GM13976 (cell line): ENCODE measurements around the gene DDO.
"Not testable (repeated sequence)": the region's sequence is repeated elsewhere in the genome, so short reads cannot be mapped to it uniquely, and the experiment has no call there.

Experiments used
- DNase-seq: peaks from one replicate; pipeline ENCODE4 v3.0.0; 2012; ENCODE audit warnings: low spot score
- CTCF ChIP-seq: IDR thresholded peaks from 2 replicates; pipeline ENCODE4 v1.5.1; 2012; ENCODE audit warnings: borderline replicate concordance, mild to moderate bottlenecking; ENCODE audit not compliant: insufficient read depth; ENCODE audit errors: extremely low read depth, missing control alignments, control extremely low read depth
- in situ Hi-C: fragments of 300-500 bp; cut with MboI; formaldehyde crosslinking; loops from one replicate; pipeline ENCODE4 v1.12.0; 2022; ENCODE audit warnings: low sequenced_read_pairs, mixed read lengths, inconsistent platforms; ENCODE audit not compliant: unreplicated experiment

Gene DDO

GRCh38 chr6:110353457-110354001 is 61.8 kb downstream of the DDO start:
- in situ Hi-C loops, result no loop called here
- no peak for TF ChIP-seq CTCF
- no peak for DNase-seq

GRCh38 chr6:110352563-110353262 is 62.7 kb downstream of the DDO start:
- in situ Hi-C loops, result no loop called here
- DNase-seq, result no peak
- no peak for TF ChIP-seq CTCF

- TF ChIP-seq CTCF, result no peak
- in situ Hi-C loops, result no loop called here
- DNase-seq, result no peak
These were observed 63.4 kb downstream of the DDO start for GRCh38 chr6:110351986-110352385.

GRCh38 chr6:110351546-110351945 is 63.8 kb downstream of the DDO start:
- in situ Hi-C loops, result no loop called here
- no peak for DNase-seq

GRCh38 chr6:110350593-110350992 is 64.8 kb downstream of the DDO start:
- in situ Hi-C loops, DNase-seq: not testable (repeated sequence)

More at GRCh38 chr6:110351546-110351945, 63.8 kb downstream of the DDO start:
- TF ChIP-seq CTCF, result no peak

- DNase-seq, result no peak
- TF ChIP-seq CTCF, result no peak
- in situ Hi-C loops, result no loop called here
These were observed 66.2 kb downstream of the DDO start for GRCh38 chr6:110348961-110349690.

GRCh38 chr6:110345025-110345424 is 70.3 kb downstream of the DDO start:
- in situ Hi-C loops, result no loop called here
- TF ChIP-seq CTCF, result no peak
- DNase-seq, result no peak
